Measurements from ENCODE around the gene FGA. TPM values are rescaled to one million over a fixed set of nuclear protein-coding genes. Genes with fewer than 3 reads are reported as not detected.
"Not testable (repeated sequence)": the region's sequence is repeated elsewhere in the genome, so short reads cannot be mapped to it uniquely, and the experiment has no call there.

Gene FGA
- total RNA-seq, 1 donor from 2014 or later = 3.6 TPM

- no peak for DNase-seq (ENCODE audit: low spot score)
These were observed 18.1 kb upstream of the FGA start for GRCh38 chr4:154608361-154609252.

GRCh38 chr4:154606728-154607723 is 16.5 kb upstream of the FGA start:
- DNase-seq (ENCODE audit: low spot score) = no peak

- DNase-seq (ENCODE audit: low spot score) = no peak
These were observed 14.2 kb upstream of the FGA start for GRCh38 chr4:154604696-154605200.

- DNase-seq (ENCODE audit: low spot score) = no peak
These were observed 12.7 kb upstream of the FGA start for GRCh38 chr4:154603033-154603943.

- no peak for DNase-seq (ENCODE audit: low spot score)
These were observed 12.0 kb upstream of the FGA start for GRCh38 chr4:154602404-154603020.

GRCh38 chr4:154597798-154598774 is 7.5 kb upstream of the FGA start:
- no peak for DNase-seq (ENCODE audit: low spot score)

- not testable (repeated sequence) for DNase-seq (ENCODE audit: low spot score)
These were observed 6.7 kb upstream of the FGA start for GRCh38 chr4:154597281-154597680.

- DNase-seq (ENCODE audit: low spot score) = peak; percentile 1
These were observed 5.3 kb upstream of the FGA start for GRCh38 chr4:154595807-154596206.

- DNase-seq (ENCODE audit: low spot score) = not testable (repeated sequence)
These were observed 3.8 kb upstream of the FGA start for GRCh38 chr4:154594343-154594742.

GRCh38 chr4:154593868-154594267 is 3.3 kb upstream of the FGA start:
- DNase-seq (ENCODE audit: low spot score) = no peak

GRCh38 chr4:154591890-154592289 is 1.3 kb upstream of the FGA start:
- DNase-seq (ENCODE audit: low spot score) = no peak

GRCh38 chr4:154589296-154590197 is 995 bp downstream of the FGA start:
- DNase-seq (ENCODE audit: low spot score) = no peak

GRCh38 chr4:154588198-154588597 is 2.3 kb downstream of the FGA start:
- DNase-seq (ENCODE audit: low spot score) = no peak

GRCh38 chr4:154586296-154587033 is 4.1 kb downstream of the FGA start:
- DNase-seq (ENCODE audit: low spot score) = no peak

- DNase-seq (ENCODE audit: low spot score) = no peak
These were observed 5.0 kb downstream of the FGA start for GRCh38 chr4:154585369-154586018.

- no peak for DNase-seq (ENCODE audit: low spot score)
These were observed 6.3 kb downstream of the FGA start for GRCh38 chr4:154584259-154584658.

- DNase-seq (ENCODE audit: low spot score) = no peak
These were observed 6.9 kb downstream of the FGA start for GRCh38 chr4:154583677-154584076.

Data from umbilical cord (tissue), 2 donors.